Left ventricle myocardium inferior (tissue), 1 donor: ENCODE measurements around the gene HMOX2. TPM values are rescaled to one million over a fixed set of nuclear protein-coding genes. Genes with fewer than 3 reads are reported as not detected.

ENCODE experiments used
- DNase-seq: peaks from one replicate; pipeline ENCODE4 v3.0.0-alpha.2; 2020
- H3K27ac ChIP-seq: fragments of 200-600 bp; replicated peaks from 2 replicates; pipeline ENCODE4 v1.8.0; 2021
- H3K27me3 ChIP-seq: fragments of 200-600 bp; 2 replicates; pipeline ENCODE4 v1.8.0; 2021; ENCODE audit warnings: low read depth
- H3K36me3 ChIP-seq: fragments of 200-600 bp; 2 replicates; pipeline ENCODE4 v1.8.0; 2021
- H3K4me1 ChIP-seq: fragments of 200-600 bp; 2 replicates; pipeline ENCODE4 v1.8.0; 2021
- H3K4me3 ChIP-seq: fragments of 200-600 bp; 2 replicates; pipeline ENCODE4 v1.8.0; 2021; ENCODE audit warnings: mild to moderate bottlenecking, moderate library complexity
- H3K9me3 ChIP-seq: fragments of 200-600 bp; replicated peaks from 2 replicates; pipeline ENCODE4 v1.8.0; 2021
- intact Hi-C: fragments of 100-400 bp; cut with micrococcal nuclease; formaldehyde crosslinking; loops from one replicate; pipeline ENCODE4 v1.11.0; 2022
- total RNA-seq: library from RNA; stranded (reverse); fragmentation: NEBNext Ultra II Directional; extraction: Animal tissue kit (Norgen Biotek cat#: 25700); gene quantifications from one replicate; pipeline ENCODE4 v1.2.1, GENCODE V29; 2021
- TF ChIP-seq, protein P1 (sequence below): fragments of 200-600 bp; IDR thresholded peaks from 2 replicates; pipeline ENCODE4 v1.8.0; 2021; ENCODE audit warnings: antibody characterized with exemption, mild to moderate bottlenecking, borderline replicate concordance
- donor health status: DM: no; HTN: yes; CAD: no; lungs with severe emphysema.

The HMOX2 gene
- total RNA-seq, 1 donor from 2014 or later: 115 TPM

DNA sequence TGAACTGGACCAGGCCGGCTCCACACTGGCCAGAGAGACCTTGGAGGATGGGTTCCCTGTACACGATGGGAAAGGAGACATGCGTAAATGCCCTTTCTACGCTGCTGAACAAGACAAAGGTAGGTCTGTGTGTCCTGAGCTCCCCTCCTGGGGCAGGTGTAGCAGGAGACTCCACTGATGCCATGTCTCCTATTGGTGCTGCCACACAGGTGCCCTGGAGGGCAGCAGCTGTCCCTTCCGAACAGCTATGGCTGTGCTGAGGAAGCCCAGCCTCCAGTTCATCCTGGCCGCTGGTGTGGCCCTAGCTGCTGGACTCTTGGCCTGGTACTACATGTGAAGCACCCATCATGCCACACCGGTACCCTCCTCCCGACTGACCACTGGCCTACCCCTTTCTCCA is 33.2 kb downstream of the HMOX2 start:
- TF ChIP-seq, protein P1, sequence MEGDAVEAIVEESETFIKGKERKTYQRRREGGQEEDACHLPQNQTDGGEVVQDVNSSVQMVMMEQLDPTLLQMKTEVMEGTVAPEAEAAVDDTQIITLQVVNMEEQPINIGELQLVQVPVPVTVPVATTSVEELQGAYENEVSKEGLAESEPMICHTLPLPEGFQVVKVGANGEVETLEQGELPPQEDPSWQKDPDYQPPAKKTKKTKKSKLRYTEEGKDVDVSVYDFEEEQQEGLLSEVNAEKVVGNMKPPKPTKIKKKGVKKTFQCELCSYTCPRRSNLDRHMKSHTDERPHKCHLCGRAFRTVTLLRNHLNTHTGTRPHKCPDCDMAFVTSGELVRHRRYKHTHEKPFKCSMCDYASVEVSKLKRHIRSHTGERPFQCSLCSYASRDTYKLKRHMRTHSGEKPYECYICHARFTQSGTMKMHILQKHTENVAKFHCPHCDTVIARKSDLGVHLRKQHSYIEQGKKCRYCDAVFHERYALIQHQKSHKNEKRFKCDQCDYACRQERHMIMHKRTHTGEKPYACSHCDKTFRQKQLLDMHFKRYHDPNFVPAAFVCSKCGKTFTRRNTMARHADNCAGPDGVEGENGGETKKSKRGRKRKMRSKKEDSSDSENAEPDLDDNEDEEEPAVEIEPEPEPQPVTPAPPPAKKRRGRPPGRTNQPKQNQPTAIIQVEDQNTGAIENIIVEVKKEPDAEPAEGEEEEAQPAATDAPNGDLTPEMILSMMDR: no peak
- peaks cover 61% of the 10 kb centered on the region for H3K4me1 ChIP-seq

DNA sequence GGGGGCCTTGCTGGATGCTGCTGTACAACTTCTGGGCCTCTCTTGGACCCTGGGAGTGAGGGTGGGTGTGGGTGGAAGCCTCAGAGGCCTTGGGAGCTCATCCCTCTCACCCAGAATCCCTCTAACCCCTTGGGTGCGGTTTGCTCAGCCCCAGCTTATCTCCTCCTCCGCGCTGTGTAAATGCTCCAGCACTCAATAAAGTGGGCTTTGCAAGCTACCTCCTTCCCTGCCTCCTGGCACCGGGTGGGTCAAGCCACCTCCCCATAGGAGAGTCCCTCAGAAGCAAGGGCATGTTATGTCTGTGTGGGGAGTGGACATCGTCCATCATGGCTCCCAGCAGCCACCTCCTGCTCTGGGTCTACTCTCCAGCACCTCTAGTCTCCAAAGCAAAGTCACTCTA is 33.9 kb downstream of the HMOX2 start:
- Histone ChIP-seq H3K27ac (peak overlapping the region; percentile 81), H3K36me3 (peaks cover 76% of the 10 kb centered on the region), H3K4me1 (peaks cover 65% of the 10 kb centered on the region), H3K27me3 (no peaks in the 10 kb centered on the region), H3K9me3 (no peaks in the 10 kb centered on the region), H3K4me3 (no peak overlapping the region)
- no peak for DNase-seq
- intact Hi-C loops: no loop called here
- TF ChIP-seq, protein P1: no peak

More for the DNA sequence above, 33.2 kb downstream of the HMOX2 start:
- intact Hi-C loops: no loop called here
- Histone ChIP-seq H3K36me3 (peaks cover 76% of the 10 kb centered on the region), H3K27me3 (no peaks in the 10 kb centered on the region), H3K27ac (no peak overlapping the region), H3K9me3 (no peaks in the 10 kb centered on the region), H3K4me3 (no peak overlapping the region)
- no peak for DNase-seq

DNA sequence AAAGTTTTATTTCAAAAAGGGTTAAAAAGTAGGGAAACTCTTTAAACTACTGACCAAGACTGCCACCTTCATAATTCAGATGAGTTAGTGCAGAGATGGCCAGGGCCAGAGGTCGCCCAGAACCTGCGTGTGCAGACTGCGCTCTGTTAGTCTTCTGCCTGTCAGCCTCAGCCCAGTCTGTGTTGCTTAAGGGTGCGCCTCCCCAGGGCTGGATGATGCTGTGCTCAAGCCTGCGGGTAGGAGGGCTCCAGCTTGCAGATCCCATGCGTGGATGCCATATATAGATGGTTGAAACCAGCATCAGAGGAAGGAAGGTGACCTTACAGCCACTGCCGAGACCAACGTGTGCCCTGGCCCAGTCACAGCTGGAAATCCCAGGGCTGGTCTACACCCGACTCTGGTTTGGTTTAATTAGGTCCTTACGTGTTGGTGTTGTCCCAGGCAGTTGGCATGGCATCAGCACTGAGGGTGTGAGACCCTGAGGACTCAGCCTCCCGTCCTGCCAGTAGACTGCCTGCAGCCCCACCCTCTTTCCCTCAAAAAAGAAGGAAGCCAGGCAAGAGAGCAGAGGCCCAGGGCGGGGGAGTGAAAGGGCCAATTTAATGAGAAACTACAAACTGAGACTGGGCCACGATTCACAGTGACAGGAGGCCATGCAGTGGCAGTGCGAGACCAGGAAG is 34.7 kb downstream of the HMOX2 start:
- Histone ChIP-seq H3K4me3 (no peak overlapping the region), H3K27ac (peak overlapping the region; percentile 81), H3K4me1 (peaks cover 65% of the 10 kb centered on the region), H3K9me3 (no peaks in the 10 kb centered on the region), H3K36me3 (peaks cover 68% of the 10 kb centered on the region), H3K27me3 (no peaks in the 10 kb centered on the region)
- TF ChIP-seq, protein P1: no peak
- intact Hi-C loops: no loop called here
- DNase-seq: no peak

DNA sequence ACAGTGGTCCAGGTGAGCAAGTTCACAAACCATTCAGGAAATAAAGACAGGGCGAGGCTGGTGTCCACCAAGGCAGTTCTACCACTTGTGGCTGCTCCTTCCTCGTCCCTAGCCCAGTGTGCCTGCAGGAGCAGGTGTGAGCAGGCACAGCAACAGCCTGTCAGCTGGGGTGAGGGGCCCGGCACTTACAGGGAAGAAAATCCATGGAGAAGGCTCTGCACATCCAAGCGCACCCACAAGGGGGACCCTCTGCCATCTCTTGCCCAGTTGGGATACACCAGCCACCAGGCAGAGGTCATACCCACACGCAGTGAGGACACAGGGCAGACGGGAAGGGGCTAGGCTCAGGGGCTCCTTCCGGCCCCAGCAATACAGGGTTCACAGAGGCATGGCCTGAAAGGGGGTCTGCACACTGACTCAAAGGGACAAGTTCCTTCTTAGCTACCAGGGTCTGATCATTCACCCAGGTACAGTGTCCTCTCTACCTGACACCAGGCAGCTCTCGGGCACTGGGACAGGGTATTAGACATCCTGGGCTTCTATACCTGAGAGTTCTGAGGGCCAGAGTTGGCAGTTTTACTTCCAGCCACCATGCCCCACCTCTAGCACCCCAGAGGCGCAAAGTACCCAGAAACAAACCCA is 35.4 kb downstream of the HMOX2 start:
- no peak overlapping the region for H3K4me3 ChIP-seq
- no peaks in the 10 kb centered on the region for H3K9me3 ChIP-seq
- no peaks in the 10 kb centered on the region for H3K27me3 ChIP-seq
- TF ChIP-seq, protein P1: peak; percentile 71
- intact Hi-C loops: no loop called here
- peak overlapping the region; percentile 81 for H3K27ac ChIP-seq
- H3K4me1 ChIP-seq: peaks cover 64% of the 10 kb centered on the region
- peak; percentile 65 for DNase-seq
- H3K36me3 ChIP-seq: peaks cover 64% of the 10 kb centered on the region

DNA sequence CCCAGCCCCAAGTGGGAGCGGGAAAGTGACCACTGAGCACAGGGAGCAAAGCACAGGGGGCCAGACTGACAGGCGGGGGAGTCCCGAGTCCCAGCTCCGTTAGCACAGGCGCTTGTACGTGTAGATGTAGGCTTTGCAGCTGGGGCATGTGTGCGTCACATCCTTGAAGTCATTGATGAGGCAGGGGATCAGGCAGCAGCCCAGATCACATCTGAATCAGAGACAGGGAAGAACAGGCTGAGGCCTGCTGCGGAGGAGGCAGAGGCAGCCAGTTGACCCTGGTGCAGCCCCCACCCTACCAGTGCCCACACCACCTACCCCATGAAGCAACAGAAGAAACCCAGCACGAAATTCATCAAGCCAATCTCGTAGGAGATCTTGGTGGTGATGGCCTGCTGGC is 36.3 kb downstream of the HMOX2 start:
- Histone ChIP-seq H3K27ac (peak overlapping the region; percentile 81), H3K36me3 (peaks cover 56% of the 10 kb centered on the region)
- DNase-seq: no peak

More for the DNA sequence above, 36.3 kb downstream of the HMOX2 start:
- TF ChIP-seq, protein P1: no peak
- no peak overlapping the region for H3K4me3 ChIP-seq
- peaks cover 68% of the 10 kb centered on the region for H3K4me1 ChIP-seq
- intact Hi-C loops: no loop called here
- H3K27me3 ChIP-seq: no peaks in the 10 kb centered on the region
- H3K9me3 ChIP-seq: no peaks in the 10 kb centered on the region
